Measurements from ENCODE around the gene LASP1.
"Not testable (repeated sequence)": the region's sequence is repeated elsewhere in the genome, so short reads cannot be mapped to it uniquely, and the experiment has no call there.

The LASP1 gene

GRCh38 chr17:38926293-38927070 lies 56.6 kb downstream of the LASP1 start:
- peak overlapping the region; percentile 83 for H3K9ac ChIP-seq (ENCODE audit: insufficient read length, low read depth)
- H3K27me3 ChIP-seq (ENCODE audit: insufficient read depth, insufficient read length), result no peaks in the 10 kb centered on the region
- H3K9me3 ChIP-seq (ENCODE audit: insufficient read depth, low read length), result no peaks in the 10 kb centered on the region
- peak overlapping the region; percentile 47 for H3K4me3 ChIP-seq (ENCODE audit: insufficient read length, low read depth)
- no peak for TF ChIP-seq SUZ12 (IDR thresholded peaks at IDR 0.05; ENCODE audit: extremely low read depth, insufficient read depth, insufficient read length)
- TF ChIP-seq ZNF274 (IDR thresholded peaks at IDR 0.05; ENCODE audit: low read depth, low read length), result no peak
- no peak for TF ChIP-seq YY1 (IDR thresholded peaks at IDR 0.05; ENCODE audit: insufficient read depth, insufficient read length)
- H3K4me1 ChIP-seq (ENCODE audit: insufficient read depth, insufficient read length), result peaks cover 13% of the 10 kb centered on the region
- DNase-seq (ENCODE audit: low read depth, low spot score), result no peak
- no peaks in the 10 kb centered on the region for H3K36me3 ChIP-seq (ENCODE audit: insufficient read depth, insufficient read length, low read length)

- H3K9me3 ChIP-seq (ENCODE audit: insufficient read depth, low read length); H3K4me3 ChIP-seq (ENCODE audit: insufficient read length, low read depth); DNase-seq (ENCODE audit: low read depth, low spot score); H3K27me3 ChIP-seq (ENCODE audit: insufficient read depth, insufficient read length); H3K4me1 ChIP-seq (ENCODE audit: insufficient read depth, insufficient read length); H3K9ac ChIP-seq (ENCODE audit: insufficient read length, low read depth); H3K36me3 ChIP-seq (ENCODE audit: insufficient read depth, insufficient read length, low read length): not testable (repeated sequence)
These were observed 60.9 kb downstream of the LASP1 start for GRCh38 chr17:38930782-38931181.

- not testable (repeated sequence) for H3K27me3 ChIP-seq (ENCODE audit: insufficient read depth, insufficient read length); DNase-seq (ENCODE audit: low read depth, low spot score); H3K4me1 ChIP-seq (ENCODE audit: insufficient read depth, insufficient read length); H3K9me3 ChIP-seq (ENCODE audit: insufficient read depth, low read length); H3K36me3 ChIP-seq (ENCODE audit: insufficient read depth, insufficient read length, low read length); H3K4me3 ChIP-seq (ENCODE audit: insufficient read length, low read depth); H3K9ac ChIP-seq (ENCODE audit: insufficient read length, low read depth)
These were observed 64.1 kb downstream of the LASP1 start for GRCh38 chr17:38933962-38934361.

- TF ChIP-seq ZNF274 (IDR thresholded peaks at IDR 0.05; ENCODE audit: low read depth, low read length) (no peak), YY1 (IDR thresholded peaks at IDR 0.05; ENCODE audit: insufficient read depth, insufficient read length) (no peak), SUZ12 (IDR thresholded peaks at IDR 0.05; ENCODE audit: extremely low read depth, insufficient read depth, insufficient read length) (no peak)
- Histone ChIP-seq H3K4me3 (ENCODE audit: insufficient read length, low read depth) (no peak overlapping the region), H3K36me3 (ENCODE audit: insufficient read depth, insufficient read length, low read length) (no peaks in the 10 kb centered on the region), H3K9me3 (ENCODE audit: insufficient read depth, low read length) (no peaks in the 10 kb centered on the region), H3K27me3 (ENCODE audit: insufficient read depth, insufficient read length) (no peaks in the 10 kb centered on the region), H3K9ac (ENCODE audit: insufficient read length, low read depth) (no peak overlapping the region), H3K4me1 (ENCODE audit: insufficient read depth, insufficient read length) (no peaks in the 10 kb centered on the region)
- no peak for DNase-seq (ENCODE audit: low read depth, low spot score)
These were observed 70.1 kb downstream of the LASP1 start for GRCh38 chr17:38939987-38940386.

- Histone ChIP-seq H3K9me3 (ENCODE audit: insufficient read depth, low read length) (no peaks in the 10 kb centered on the region), H3K36me3 (ENCODE audit: insufficient read depth, insufficient read length, low read length) (no peaks in the 10 kb centered on the region), H3K9ac (ENCODE audit: insufficient read length, low read depth) (no peak overlapping the region), H3K4me1 (ENCODE audit: insufficient read depth, insufficient read length) (no peaks in the 10 kb centered on the region), H3K27me3 (ENCODE audit: insufficient read depth, insufficient read length) (no peaks in the 10 kb centered on the region), H3K4me3 (ENCODE audit: insufficient read length, low read depth) (no peak overlapping the region)
- TF ChIP-seq SUZ12 (IDR thresholded peaks at IDR 0.05; ENCODE audit: extremely low read depth, insufficient read depth, insufficient read length) (no peak), YY1 (IDR thresholded peaks at IDR 0.05; ENCODE audit: insufficient read depth, insufficient read length) (no peak), ZNF274 (IDR thresholded peaks at IDR 0.05; ENCODE audit: low read depth, low read length) (no peak)
- DNase-seq (ENCODE audit: low read depth, low spot score), result no peak
These were observed 70.5 kb downstream of the LASP1 start for GRCh38 chr17:38940404-38940803.

- H3K27me3 ChIP-seq (ENCODE audit: insufficient read depth, insufficient read length), result no peaks in the 10 kb centered on the region
These were observed 73.0 kb downstream of the LASP1 start for GRCh38 chr17:38942696-38943334.

GRCh38 chr17:38943607-38944006 lies 73.7 kb downstream of the LASP1 start:
- no peak for TF ChIP-seq YY1 (IDR thresholded peaks at IDR 0.05; ENCODE audit: insufficient read depth, insufficient read length)
- no peak for TF ChIP-seq SUZ12 (IDR thresholded peaks at IDR 0.05; ENCODE audit: extremely low read depth, insufficient read depth, insufficient read length)
- no peak for TF ChIP-seq ZNF274 (IDR thresholded peaks at IDR 0.05; ENCODE audit: low read depth, low read length)
- Histone ChIP-seq H3K9ac (ENCODE audit: insufficient read length, low read depth) (no peak overlapping the region), H3K9me3 (ENCODE audit: insufficient read depth, low read length) (no peaks in the 10 kb centered on the region), H3K27me3 (ENCODE audit: insufficient read depth, insufficient read length) (no peaks in the 10 kb centered on the region), H3K4me1 (ENCODE audit: insufficient read depth, insufficient read length) (no peaks in the 10 kb centered on the region), H3K36me3 (ENCODE audit: insufficient read depth, insufficient read length, low read length) (no peaks in the 10 kb centered on the region), H3K4me3 (ENCODE audit: insufficient read length, low read depth) (no peak overlapping the region)
- DNase-seq (ENCODE audit: low read depth, low spot score), result no peak

More at GRCh38 chr17:38942696-38943334, 73.0 kb downstream of the LASP1 start:
- Histone ChIP-seq H3K4me3 (ENCODE audit: insufficient read length, low read depth) (no peak overlapping the region), H3K9me3 (ENCODE audit: insufficient read depth, low read length) (no peaks in the 10 kb centered on the region), H3K36me3 (ENCODE audit: insufficient read depth, insufficient read length, low read length) (no peaks in the 10 kb centered on the region), H3K9ac (ENCODE audit: insufficient read length, low read depth) (no peak overlapping the region), H3K4me1 (ENCODE audit: insufficient read depth, insufficient read length) (no peaks in the 10 kb centered on the region)
- no peak for DNase-seq (ENCODE audit: low read depth, low spot score)
- no peak for TF ChIP-seq YY1 (IDR thresholded peaks at IDR 0.05; ENCODE audit: insufficient read depth, insufficient read length)
- TF ChIP-seq ZNF274 (IDR thresholded peaks at IDR 0.05; ENCODE audit: low read depth, low read length), result no peak
- no peak for TF ChIP-seq SUZ12 (IDR thresholded peaks at IDR 0.05; ENCODE audit: extremely low read depth, insufficient read depth, insufficient read length)

All from NT2/D1 (cell line).